GM12865 (cell line): ENCODE measurements around the gene GALNT11.

Source experiments
- DNase-seq: peaks from one replicate; pipeline ENCODE4 v3.0.0; 2010; ENCODE audit warnings: low read depth
- H3K4me3 ChIP-seq: 2 replicates; pipeline ENCODE4 v1.5.1; 2011; ENCODE audit warnings: mild to moderate bottlenecking, low read depth, low read length, control low read depth
- CTCF ChIP-seq: IDR thresholded peaks from 2 replicates; pipeline ENCODE4 v1.5.1; 2011; ENCODE audit warnings: low read length, control low read depth, low read depth, inconsistent platforms; ENCODE audit not compliant: insufficient read depth; ENCODE audit errors: missing control alignments

The GALNT11 gene

GRCh38 chr7:152121432-152121831, 96.0 kb downstream of the GALNT11 start:
- TF ChIP-seq CTCF: no peak
- DNase-seq: no peak
- H3K4me3 ChIP-seq: no peak overlapping the region

GRCh38 chr7:152122540-152122939, 97.1 kb downstream of the GALNT11 start:
- no peak for DNase-seq
- no peak for TF ChIP-seq CTCF
- no peak overlapping the region for H3K4me3 ChIP-seq

DNA sequence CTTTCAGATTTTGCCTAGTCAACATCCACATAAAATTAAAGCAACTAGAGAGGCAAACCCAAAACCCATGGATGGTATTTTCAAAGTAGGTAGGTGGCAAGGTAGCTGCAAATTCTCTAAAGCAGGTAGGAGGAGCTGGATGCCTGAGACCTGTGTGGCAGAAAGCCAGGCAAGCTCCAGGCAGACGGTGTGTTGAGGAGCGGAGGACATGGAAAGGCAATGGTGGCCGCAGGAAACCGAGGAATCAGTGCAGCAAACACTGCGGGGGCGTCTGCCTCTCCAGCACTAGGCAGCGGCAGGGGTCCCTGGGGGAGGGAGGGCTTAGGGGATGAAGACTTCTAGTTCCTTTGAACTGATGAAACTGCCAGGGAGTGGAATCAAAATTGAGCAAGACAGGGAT, 101.3 kb downstream of the GALNT11 start:
- H3K4me3 ChIP-seq: no peak overlapping the region
- TF ChIP-seq CTCF: no peak
- no peak for DNase-seq

DNA sequence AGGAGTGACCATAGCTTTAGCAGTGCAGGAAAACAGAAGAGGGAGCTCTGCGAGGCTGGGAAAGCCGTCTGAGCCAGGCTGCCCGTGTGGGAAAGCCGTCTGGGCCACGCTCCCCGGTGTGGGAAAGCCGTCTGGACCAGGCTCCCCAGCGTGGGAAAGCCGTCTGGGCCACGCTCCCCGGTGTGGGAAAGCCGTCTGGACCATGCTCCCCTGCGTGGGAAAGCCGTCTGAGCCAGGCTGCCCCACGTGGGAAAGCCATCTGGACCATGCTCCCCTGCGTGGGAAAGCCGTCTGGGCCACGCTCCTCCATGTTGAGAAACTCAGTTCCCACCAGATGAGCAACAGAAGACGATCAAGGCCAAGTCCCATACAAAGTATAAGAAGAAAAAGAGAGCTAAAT, 101.8 kb downstream of the GALNT11 start:
- no peak overlapping the region for H3K4me3 ChIP-seq
- no peak for DNase-seq
- no peak for TF ChIP-seq CTCF

- DNase-seq: no peak
- no peak for TF ChIP-seq CTCF
- H3K4me3 ChIP-seq: no peak overlapping the region
Measured at GRCh38 chr7:152128252-152128651, 102.8 kb downstream of the GALNT11 start.

GRCh38 chr7:152128741-152129461, 103.4 kb downstream of the GALNT11 start:
- no peak for TF ChIP-seq CTCF
- no peak overlapping the region for H3K4me3 ChIP-seq
- no peak for DNase-seq

DNA sequence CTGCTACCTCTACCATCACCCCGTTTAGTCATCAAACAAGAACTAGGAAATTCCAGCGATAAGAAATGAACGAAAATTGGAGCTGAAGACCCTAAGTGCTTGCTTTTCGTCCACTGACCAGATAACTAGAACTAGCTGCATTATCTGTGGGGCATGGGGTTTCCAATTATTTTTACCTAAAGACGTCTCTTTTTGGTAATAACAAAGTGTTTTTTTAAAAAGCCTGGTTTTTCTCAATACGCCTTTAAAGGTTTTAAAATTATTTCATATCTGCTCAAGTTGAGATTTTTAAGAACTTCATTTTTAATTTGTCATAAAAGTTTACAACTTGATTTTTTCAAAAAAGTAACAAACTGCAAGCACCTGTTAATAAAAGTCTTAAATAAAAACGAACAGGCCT, 104.2 kb downstream of the GALNT11 start:
- no peak for DNase-seq
- no peak for TF ChIP-seq CTCF
- H3K4me3 ChIP-seq: no peak overlapping the region
